G401 (cell line): ENCODE data around the gene NRIP1. TPM values are rescaled to one million over a fixed set of nuclear protein-coding genes. Genes with fewer than 3 reads are reported as not detected.
"Not testable (repeated sequence)": the region's sequence is repeated elsewhere in the genome, so short reads cannot be mapped to it uniquely, and the experiment has no call there.

ENCODE experiments used
- DNase-seq: peaks from one replicate; pipeline ENCODE4 v3.0.0-alpha.2; 2015; ENCODE audit warnings: low spot score
- in situ Hi-C: cut with HindIII; loops from 2 replicates; pipeline ENCODE4 v1.10.0; 2016; ENCODE audit warnings: low sequenced_read_pairs, mixed read lengths
- total RNA-seq: library from RNA; depleted of rRNA; stranded (reverse); fragments of >200 nt; shearing (Covaris generic); gene quantifications from 2 replicates; pipeline ENCODE4 v1.2.3, GENCODE V29; 2014

The NRIP1 gene
- total RNA-seq, 1 experiment from 2014 or later, result 56.4 TPM

DNA sequence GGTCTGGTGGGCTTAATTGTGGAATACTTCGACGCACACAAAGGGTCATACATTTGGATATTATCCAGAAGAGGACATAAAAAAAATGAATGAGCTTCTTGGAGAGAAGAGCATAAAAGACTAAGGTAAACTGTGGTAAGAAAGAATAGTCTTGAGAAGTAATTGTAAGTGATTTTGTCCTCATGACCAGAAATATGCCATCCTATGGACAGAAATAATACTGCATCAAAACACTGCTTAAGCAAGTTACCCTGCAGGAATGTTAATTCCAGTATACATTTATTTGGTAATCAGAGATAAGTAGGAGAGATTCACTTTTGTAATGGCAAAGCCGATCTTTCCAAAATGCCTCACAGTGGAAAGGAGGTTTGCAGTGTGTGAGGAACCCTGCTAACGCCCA, 111.9 kb downstream of the NRIP1 start:
- in situ Hi-C loops, result no loop called here
- no peak for DNase-seq

GRCh38 chr21:14949603-14950002, 115.2 kb downstream of the NRIP1 start:
- in situ Hi-C loops, result no loop called here
- peak; percentile 69 for DNase-seq

- peak; percentile 81 for DNase-seq
- in situ Hi-C loops, result no loop called here
Measured at GRCh38 chr21:14947613-14948160, 117.1 kb downstream of the NRIP1 start.

- in situ Hi-C loops, result no loop called here
- DNase-seq, result no peak
Measured at GRCh38 chr21:14945176-14945575, 119.6 kb downstream of the NRIP1 start.

DNA sequence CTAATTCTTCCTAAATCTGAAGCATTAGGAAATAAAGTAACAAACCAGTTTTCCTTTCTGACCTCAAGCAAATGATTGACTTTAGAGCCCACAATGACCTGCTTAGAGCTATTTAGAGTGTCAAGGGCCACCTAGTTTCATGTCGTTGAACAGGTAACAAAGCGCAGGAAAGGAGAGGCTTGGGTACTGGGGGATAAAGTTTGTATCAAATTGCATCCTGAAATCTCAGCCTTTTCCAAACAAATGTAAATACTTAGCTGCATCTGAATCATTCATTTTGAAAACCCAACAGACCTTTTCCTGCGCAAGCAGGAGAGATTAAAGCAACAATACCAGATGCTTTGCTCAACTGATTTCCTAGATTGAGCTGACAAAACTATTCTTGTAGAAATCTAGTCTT, 121.2 kb downstream of the NRIP1 start:
- no peak for DNase-seq
- in situ Hi-C loops, result no loop called here

GRCh38 chr21:14942801-14943490, 121.9 kb downstream of the NRIP1 start:
- DNase-seq, result no peak
- in situ Hi-C loops, result no loop called here

GRCh38 chr21:14927324-14927723, 137.5 kb downstream of the NRIP1 start:
- DNase-seq, in situ Hi-C loops: not testable (repeated sequence)

DNA sequence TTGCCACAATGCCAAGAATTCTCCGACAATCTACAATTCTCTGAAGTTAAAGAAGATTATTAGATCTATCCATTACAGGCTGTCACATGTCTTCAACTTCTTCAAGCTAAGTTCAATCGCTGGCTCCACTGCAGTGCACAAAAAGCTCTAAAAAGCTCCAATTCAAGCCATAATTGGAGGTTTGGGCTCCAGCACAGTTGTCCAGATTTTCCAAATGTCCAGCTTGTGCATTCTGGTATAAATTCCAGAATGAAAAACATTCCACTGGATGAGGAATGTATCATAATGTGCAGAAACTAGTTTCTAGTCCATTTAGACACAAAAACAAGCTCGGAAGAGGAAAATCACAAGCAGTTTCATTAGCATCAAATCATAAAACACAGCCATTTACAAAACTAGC, 138.6 kb downstream of the NRIP1 start:
- peak; percentile 29 for DNase-seq
- in situ Hi-C loops, result no loop called here

DNA sequence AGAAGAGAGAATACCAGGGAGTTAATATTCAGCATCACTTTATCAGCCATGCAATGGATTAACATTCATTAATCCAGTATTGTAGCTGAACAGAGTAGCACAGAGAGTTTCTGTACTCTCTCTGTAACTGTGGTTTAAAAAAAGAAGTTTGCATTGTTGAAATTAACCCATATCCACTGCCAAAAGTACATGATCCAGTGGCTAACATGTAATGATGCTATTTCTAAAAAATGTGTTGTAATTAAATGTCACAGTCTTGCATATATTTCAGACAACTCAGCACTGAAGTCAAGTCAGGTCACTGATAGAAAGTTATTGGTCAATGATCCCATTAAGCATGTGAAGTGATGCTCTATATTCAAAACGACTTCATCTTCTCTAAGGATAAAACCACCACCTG, 141.3 kb downstream of the NRIP1 start:
- in situ Hi-C loops, result no loop called here
- DNase-seq, result no peak

DNA sequence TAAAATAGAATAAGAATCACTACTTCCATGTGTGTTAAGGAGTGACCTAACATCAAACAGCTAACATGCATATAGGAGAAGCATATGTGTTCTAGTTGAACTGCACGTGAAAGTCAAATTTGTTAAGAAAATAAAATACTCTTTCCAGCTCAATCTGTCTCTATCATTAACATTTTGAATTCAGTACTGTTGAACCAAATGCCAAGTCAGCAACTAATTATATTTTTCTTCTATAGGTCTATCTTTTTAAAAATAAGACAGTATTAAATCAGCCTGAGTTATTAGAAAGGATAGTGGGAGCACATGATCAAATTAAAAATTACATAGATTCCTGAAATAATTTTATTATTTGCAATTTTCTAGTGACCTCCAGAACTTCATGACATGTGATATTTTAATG, 141.8 kb downstream of the NRIP1 start:
- no peak for DNase-seq
- in situ Hi-C loops, result no loop called here

DNA sequence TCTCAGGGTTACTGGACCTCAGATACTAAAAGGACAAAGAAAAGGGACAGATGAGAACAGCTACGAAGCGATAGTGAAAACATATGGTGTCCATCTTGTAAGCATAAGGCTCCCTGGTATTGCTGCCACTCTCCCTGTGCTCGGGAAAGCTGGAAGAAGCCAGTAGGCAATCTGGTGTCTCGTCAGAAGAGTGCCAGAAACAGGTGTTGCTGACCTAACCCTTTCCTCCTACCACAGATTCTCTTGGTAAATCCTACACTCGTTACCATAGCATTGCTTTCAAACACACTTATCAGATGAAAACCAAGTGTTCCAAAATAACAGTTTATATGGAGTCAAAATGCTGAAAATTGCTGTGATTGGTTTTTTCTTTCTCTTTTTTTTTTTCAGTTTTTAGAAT, 146.3 kb downstream of the NRIP1 start:
- DNase-seq, result peak; percentile 97
- in situ Hi-C loops, result no loop called here

DNA sequence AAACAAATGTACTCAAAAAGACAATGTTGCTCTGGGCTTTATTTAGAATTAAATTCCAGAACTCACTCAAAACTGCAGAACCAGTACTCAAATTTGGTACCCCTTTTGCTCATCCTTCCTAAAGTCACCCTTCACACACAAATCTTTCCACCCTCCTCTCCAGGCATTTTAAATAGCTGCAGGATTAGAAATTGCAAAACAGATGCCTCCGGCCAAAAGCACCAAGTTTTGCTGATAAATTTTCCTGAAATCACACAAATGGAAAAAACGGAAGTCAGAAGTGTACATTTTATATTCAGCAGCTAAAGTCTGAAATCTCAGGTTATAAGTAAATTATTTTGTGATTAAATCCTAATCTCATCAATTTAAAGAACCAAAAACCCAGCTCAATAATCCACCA, 147.0 kb downstream of the NRIP1 start:
- peak; percentile 35 for DNase-seq
- in situ Hi-C loops, result no loop called here

DNA sequence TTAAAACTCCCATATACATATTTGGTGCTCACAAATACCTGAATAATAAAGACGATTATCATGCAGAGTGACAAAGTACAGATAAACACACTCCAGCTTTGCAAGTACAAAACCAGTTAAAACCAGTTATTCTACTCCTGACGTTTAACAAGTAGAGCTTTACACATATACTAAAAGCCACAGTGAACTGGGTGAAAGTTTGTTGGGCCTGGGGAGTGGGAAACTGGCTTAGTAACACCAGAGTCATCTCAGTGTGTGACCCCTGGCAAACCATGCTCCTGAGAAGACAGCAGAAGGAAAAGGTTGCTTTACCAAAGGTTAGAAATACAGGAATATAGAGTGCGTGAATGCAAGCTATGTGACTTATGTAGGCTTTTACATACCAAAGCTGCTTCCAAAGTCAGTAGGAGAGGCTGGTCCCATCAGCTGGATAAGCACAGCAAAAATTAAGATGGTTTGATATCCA, 148.1 kb downstream of the NRIP1 start:
- DNase-seq, result peak; percentile 37
- in situ Hi-C loops, result no loop called here

GRCh38 chr21:14913638-14914037, 151.2 kb downstream of the NRIP1 start:
- DNase-seq, result no peak
- in situ Hi-C loops, result no loop called here

GRCh38 chr21:14911351-14911750, 153.4 kb downstream of the NRIP1 start:
- in situ Hi-C loops, result no loop called here

More at GRCh38 chr21:14911351-14911750, 153.4 kb downstream of the NRIP1 start:
- no peak for DNase-seq
